ENCODE data around the gene PRR5.
"Not testable (repeated sequence)": the region's sequence is repeated elsewhere in the genome, so short reads cannot be mapped to it uniquely, and the experiment has no call there.

The PRR5 gene

DNA sequence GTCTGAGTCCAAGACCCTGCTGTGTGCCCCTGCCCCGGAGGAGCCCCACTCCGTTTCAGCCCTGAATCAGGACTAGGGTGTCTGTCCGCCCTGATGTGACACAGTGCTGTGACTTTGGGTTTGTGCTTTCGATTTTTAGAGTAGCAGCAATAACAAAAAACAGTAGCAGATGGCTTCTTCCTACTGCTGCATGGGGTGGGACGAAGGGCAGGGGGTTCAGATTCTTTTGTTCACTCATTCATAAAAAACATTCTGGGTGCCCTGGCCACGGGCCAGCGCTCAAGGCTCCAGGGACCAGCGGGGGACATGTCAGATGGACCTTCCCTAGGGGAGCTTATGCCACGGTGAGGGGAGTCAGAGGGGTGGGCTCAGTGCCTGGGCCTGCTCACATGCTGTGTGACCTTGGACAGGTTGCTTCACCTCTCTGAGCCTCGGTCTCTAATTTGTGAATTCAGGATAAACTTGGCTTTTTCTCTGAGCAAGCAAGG is 24.6 kb upstream of the PRR5 start:
- Histone ChIP-seq H3K27ac (ENCODE audit: low read depth, low read length) (no peak overlapping the region), H3K9me3 (ENCODE audit: control insufficient read depth, insufficient read depth, low read length) (no peaks in the 10 kb centered on the region), H3K79me2 (ENCODE audit: control insufficient read depth, low read length) (no peaks in the 10 kb centered on the region), H3K27me3 (ENCODE audit: control insufficient read depth, low read length) (peaks cover 10% of the 10 kb centered on the region), H3F3A (ENCODE audit: control insufficient read depth, insufficient read depth) (no peaks in the 10 kb centered on the region), H3K4me3 (ENCODE audit: low read length) (no peak overlapping the region), H4K20me1 (ENCODE audit: control insufficient read depth, insufficient read depth, low read depth, low read length) (no peaks in the 10 kb centered on the region), H3K4me2 (ENCODE audit: low read length) (no peak overlapping the region), H3K36me3 (ENCODE audit: control insufficient read depth, low read length) (no peaks in the 10 kb centered on the region), H3K9me2 (replicated peaks; ENCODE audit: control insufficient read depth, low read length) (no peaks in the 10 kb centered on the region), H3K4me1 (ENCODE audit: control insufficient read depth, low read length) (no peaks in the 10 kb centered on the region)
- no peak for TF ChIP-seq EZH2phosphoT487 (IDR thresholded peaks at IDR 0.05; ENCODE audit: borderline replicate concordance, low read length)
- TF ChIP-seq, protein P1, sequence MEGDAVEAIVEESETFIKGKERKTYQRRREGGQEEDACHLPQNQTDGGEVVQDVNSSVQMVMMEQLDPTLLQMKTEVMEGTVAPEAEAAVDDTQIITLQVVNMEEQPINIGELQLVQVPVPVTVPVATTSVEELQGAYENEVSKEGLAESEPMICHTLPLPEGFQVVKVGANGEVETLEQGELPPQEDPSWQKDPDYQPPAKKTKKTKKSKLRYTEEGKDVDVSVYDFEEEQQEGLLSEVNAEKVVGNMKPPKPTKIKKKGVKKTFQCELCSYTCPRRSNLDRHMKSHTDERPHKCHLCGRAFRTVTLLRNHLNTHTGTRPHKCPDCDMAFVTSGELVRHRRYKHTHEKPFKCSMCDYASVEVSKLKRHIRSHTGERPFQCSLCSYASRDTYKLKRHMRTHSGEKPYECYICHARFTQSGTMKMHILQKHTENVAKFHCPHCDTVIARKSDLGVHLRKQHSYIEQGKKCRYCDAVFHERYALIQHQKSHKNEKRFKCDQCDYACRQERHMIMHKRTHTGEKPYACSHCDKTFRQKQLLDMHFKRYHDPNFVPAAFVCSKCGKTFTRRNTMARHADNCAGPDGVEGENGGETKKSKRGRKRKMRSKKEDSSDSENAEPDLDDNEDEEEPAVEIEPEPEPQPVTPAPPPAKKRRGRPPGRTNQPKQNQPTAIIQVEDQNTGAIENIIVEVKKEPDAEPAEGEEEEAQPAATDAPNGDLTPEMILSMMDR (IDR thresholded peaks at IDR 0.05; ENCODE audit: low read depth, low read length, poor library complexity, severe bottlenecking) = no peak

DNA sequence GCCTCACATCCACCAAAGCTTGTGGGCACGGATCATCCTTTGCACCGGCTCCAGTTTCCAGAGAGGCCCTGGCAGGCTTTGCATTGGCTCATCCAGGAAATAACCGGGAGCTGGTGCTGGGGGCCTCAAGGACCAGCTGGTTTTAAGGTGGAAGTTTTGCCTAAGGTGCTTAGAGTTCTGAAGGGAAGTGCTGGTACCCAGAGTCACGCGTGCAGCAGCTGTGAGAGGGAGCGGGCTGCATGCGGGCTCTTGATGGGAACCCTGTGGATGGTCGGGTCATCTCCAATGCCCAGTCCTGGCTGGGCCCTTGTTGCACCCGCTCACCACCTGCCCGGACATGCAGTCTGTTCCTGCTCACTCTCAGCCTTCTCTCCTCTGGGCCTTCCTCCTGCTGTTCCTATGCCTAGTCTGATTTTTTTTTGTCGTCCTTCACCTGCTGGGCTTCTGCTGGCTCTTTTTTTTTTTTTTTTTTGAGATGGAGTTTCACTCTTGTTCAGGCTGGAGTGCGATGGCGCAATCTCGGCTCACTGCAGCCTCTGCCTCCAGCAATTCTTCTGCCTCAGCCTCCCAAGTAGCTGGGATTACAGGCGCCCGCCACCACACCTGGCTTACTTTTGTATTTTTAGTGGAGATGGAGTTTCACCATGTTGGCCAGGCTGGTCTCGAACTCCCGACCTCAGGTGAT is 24.0 kb upstream of the PRR5 start:
- H3K9me3 ChIP-seq (ENCODE audit: control insufficient read depth, insufficient read depth, low read length) = no peaks in the 10 kb centered on the region
- H3K27me3 ChIP-seq (ENCODE audit: control insufficient read depth, low read length) = peaks cover 10% of the 10 kb centered on the region
- no peaks in the 10 kb centered on the region for H3K4me1 ChIP-seq (ENCODE audit: control insufficient read depth, low read length)
- H3F3A ChIP-seq (ENCODE audit: control insufficient read depth, insufficient read depth) = no peaks in the 10 kb centered on the region
- H3K36me3 ChIP-seq (ENCODE audit: control insufficient read depth, low read length) = no peaks in the 10 kb centered on the region
- no peak for TF ChIP-seq EZH2phosphoT487 (IDR thresholded peaks at IDR 0.05; ENCODE audit: borderline replicate concordance, low read length)
- TF ChIP-seq, protein P1 (IDR thresholded peaks at IDR 0.05; ENCODE audit: low read depth, low read length, poor library complexity, severe bottlenecking) = no peak
- no peaks in the 10 kb centered on the region for H3K9me2 ChIP-seq (replicated peaks; ENCODE audit: control insufficient read depth, low read length)
- no peak overlapping the region for H3K4me2 ChIP-seq (ENCODE audit: low read length)
- no peak overlapping the region for H3K4me3 ChIP-seq (ENCODE audit: low read length)
- no peak overlapping the region for H3K27ac ChIP-seq (ENCODE audit: low read depth, low read length)
- H4K20me1 ChIP-seq (ENCODE audit: control insufficient read depth, insufficient read depth, low read depth, low read length) = no peaks in the 10 kb centered on the region
- no peaks in the 10 kb centered on the region for H3K79me2 ChIP-seq (ENCODE audit: control insufficient read depth, low read length)

DNA sequence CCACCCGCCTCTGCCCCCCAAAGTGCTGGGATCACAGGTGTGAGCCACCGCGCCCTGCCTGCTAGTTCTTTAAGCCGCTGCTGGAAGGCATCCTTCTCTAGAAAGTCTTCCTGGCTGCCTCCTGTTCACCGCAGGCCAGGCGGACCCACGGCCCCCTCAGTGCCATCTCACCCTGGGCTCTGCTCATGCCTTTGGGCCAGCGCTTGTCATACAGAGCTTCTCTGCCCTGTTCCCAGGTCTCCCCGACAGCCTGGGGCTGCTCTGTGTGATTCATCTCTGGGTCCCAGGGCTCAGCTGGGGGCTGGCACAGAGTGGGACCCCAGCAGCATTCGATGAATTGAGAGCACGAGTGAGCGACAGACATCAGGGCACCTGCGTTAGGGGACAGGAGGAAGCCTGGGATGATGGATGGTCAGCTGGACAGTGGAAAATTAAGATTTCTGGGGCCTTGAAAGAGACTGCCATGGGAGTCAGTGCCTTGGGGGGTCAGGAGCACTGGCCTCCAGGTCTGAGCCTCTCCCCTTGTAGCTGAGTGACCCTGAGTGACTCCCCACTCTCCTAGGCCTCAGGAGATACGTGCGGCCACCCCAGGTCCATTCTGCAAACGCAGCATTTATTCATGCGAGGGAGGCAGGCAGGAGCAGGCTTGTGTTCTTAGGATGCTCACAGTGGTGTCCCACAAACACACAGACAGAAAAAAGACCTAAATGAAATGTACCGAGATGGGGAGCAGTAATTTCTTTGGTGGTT is 23.3 kb upstream of the PRR5 start:
- no peaks in the 10 kb centered on the region for H4K20me1 ChIP-seq (ENCODE audit: control insufficient read depth, insufficient read depth, low read depth, low read length)
- H3K36me3 ChIP-seq (ENCODE audit: control insufficient read depth, low read length) = no peaks in the 10 kb centered on the region
- peaks cover 10% of the 10 kb centered on the region for H3K27me3 ChIP-seq (ENCODE audit: control insufficient read depth, low read length)
- no peaks in the 10 kb centered on the region for H3K9me3 ChIP-seq (ENCODE audit: control insufficient read depth, insufficient read depth, low read length)
- no peak overlapping the region for H3K27ac ChIP-seq (ENCODE audit: low read depth, low read length)
- H3K79me2 ChIP-seq (ENCODE audit: control insufficient read depth, low read length) = no peaks in the 10 kb centered on the region
- H3K4me1 ChIP-seq (ENCODE audit: control insufficient read depth, low read length) = no peaks in the 10 kb centered on the region
- H3K4me2 ChIP-seq (ENCODE audit: low read length) = no peak overlapping the region
- H3K9me2 ChIP-seq (replicated peaks; ENCODE audit: control insufficient read depth, low read length) = no peaks in the 10 kb centered on the region
- H3F3A ChIP-seq (ENCODE audit: control insufficient read depth, insufficient read depth) = no peaks in the 10 kb centered on the region
- TF ChIP-seq EZH2phosphoT487 (IDR thresholded peaks at IDR 0.05; ENCODE audit: borderline replicate concordance, low read length) = no peak
- TF ChIP-seq, protein P1 (IDR thresholded peaks at IDR 0.05; ENCODE audit: low read depth, low read length, poor library complexity, severe bottlenecking) = no peak
- H3K4me3 ChIP-seq (ENCODE audit: low read length) = no peak overlapping the region

DNA sequence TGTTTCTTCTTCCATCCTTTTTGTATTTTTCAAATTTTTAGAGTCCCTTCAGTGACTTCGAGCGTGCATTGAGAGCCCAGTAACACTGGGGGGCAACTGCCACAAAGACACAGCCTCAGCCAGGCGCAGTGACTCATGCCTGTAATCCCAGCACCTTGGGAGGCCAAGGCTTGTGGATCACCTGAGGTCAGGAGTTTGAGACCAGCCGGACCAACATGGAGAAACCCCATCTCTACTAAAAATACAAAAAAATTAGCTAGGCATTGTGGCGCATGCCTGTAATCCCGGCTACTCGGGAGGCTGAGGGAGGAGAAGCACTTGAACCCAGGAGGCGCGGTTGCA is 22.7 kb upstream of the PRR5 start:
- not testable (repeated sequence) for H3K27ac ChIP-seq (ENCODE audit: low read depth, low read length); H3K79me2 ChIP-seq (ENCODE audit: control insufficient read depth, low read length); H3K27me3 ChIP-seq (ENCODE audit: control insufficient read depth, low read length); H3K36me3 ChIP-seq (ENCODE audit: control insufficient read depth, low read length); H3K4me2 ChIP-seq (ENCODE audit: low read length); H3K4me1 ChIP-seq (ENCODE audit: control insufficient read depth, low read length); H3K9me2 ChIP-seq (replicated peaks; ENCODE audit: control insufficient read depth, low read length); H4K20me1 ChIP-seq (ENCODE audit: control insufficient read depth, insufficient read depth, low read depth, low read length); H3K9me3 ChIP-seq (ENCODE audit: control insufficient read depth, insufficient read depth, low read length); H3F3A ChIP-seq (ENCODE audit: control insufficient read depth, insufficient read depth); H3K4me3 ChIP-seq (ENCODE audit: low read length)

All from DOHH2 (cell line).